ENCODE data around the gene AXIN2.

AXIN2 gene

DNA sequence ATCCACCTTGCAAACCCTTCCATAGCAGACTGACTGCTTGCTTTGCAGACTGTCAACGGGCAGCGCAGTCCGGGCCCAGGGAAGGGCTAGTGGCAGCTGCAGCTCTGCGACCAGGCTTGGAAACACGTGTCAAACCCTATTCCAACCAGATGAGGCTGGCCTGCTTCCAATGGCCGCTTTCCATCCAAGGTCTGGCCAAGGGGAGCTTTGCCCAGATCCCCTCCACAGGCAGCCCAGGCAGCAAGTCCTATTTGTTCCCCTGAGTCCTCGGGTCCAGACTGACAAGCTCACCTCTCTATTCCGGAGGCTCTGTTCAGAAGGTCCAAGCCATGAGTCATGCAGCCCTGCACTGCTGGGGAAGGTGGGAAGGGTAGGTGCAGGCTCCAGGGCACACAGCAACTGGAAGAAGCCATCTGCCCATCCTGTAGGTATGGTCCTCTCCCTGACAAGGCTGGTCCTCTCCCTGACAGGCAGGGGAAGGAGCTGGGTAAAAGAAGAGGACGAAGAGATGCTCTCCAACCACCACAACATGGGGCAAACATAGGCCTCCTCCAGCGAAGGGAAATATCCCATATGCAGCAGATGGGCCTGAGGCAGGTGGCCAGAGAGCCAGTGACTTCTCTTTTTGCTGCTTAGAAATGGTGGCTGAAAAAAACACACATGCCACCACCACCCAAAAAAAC is 22.6 kb upstream of the AXIN2 start:
- no peak for DNase-seq

GRCh38 chr17:65576939-65577338 is 15.5 kb upstream of the AXIN2 start:
- DNase-seq = no peak

- no peak for DNase-seq
Measured at GRCh38 chr17:65573282-65573602, 11.8 kb upstream of the AXIN2 start.

- DNase-seq = no peak
Measured at GRCh38 chr17:65572581-65573281, 11.3 kb upstream of the AXIN2 start.

GRCh38 chr17:65572186-65572580 is 10.7 kb upstream of the AXIN2 start:
- DNase-seq = no peak

- DNase-seq = no peak
Measured at GRCh38 chr17:65568918-65569317, 7.5 kb upstream of the AXIN2 start.

DNA sequence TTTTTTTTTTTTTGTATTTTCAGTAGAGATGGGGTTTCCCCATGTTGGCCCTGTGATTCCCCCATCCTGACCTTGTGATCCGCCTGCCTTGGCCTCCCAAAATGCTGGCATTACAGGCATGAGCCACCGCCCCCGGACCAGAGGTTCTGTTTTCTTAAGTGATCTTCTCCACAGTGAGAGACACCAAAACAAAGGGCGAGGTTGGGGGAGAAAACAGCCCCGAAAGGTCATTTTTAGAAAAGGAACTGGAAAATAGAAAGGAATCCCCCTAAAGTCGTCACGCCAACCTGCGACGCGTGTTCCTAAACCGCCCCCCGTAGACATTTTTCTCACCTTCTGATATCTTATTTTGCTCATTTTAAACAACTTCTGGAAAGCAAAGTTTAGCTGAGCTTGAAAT is 6.1 kb upstream of the AXIN2 start:
- DNase-seq = no peak

GRCh38 chr17:65565559-65565958 is 4.1 kb upstream of the AXIN2 start:
- DNase-seq = no peak

GRCh38 chr17:65564793-65565192 is 3.3 kb upstream of the AXIN2 start:
- DNase-seq = peak; percentile 55

- DNase-seq = no peak
Measured at GRCh38 chr17:65562206-65562531, 721 bp upstream of the AXIN2 start.

DNA sequence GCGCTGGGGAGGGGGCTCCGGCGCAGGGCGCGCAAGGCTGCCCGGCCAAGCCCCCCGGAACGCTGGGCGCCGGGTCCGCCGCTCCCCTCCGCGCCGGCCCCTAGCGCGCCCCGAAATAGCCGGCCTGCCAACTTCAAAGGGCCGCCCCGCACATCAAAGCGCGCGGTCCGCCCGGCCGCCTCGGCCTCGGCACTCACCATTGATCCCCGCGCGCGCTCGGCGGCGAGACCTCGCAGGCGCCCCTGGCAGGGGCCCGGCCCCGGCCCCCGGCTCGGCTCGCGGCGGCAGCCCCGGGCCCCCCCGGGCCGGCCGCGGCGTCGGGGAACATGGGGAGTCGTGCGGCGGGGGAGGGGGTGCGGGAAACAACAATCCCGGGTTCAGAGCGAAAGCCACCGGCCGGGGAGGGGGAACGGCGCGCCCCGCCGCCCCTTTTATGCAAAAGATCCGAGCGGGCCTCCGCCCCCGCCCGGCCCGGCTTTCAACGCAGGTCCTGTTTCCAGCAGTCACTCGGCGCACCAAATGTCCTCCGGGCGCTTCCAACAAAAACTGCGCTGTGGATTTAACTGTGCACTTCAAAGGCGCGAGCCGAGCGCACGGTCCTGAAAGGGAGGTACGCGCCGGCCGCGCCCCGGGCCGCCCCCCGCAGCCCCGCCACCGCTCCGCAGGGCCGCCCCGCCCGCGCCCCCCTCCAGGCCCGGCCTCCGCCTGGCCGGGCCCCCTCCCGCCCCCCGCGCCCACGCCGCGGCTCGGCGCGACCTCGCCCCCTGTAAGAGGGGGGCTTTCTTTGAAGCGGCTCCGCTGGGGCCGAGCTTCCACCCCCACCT is 608 bp downstream of the AXIN2 start:
- DNase-seq = peak; percentile 66

- peak; percentile 32 for DNase-seq
Measured at GRCh38 chr17:65559804-65560627, 1.4 kb downstream of the AXIN2 start.

GRCh38 chr17:65559461-65559803 is 2.0 kb downstream of the AXIN2 start:
- no peak for DNase-seq

DNA sequence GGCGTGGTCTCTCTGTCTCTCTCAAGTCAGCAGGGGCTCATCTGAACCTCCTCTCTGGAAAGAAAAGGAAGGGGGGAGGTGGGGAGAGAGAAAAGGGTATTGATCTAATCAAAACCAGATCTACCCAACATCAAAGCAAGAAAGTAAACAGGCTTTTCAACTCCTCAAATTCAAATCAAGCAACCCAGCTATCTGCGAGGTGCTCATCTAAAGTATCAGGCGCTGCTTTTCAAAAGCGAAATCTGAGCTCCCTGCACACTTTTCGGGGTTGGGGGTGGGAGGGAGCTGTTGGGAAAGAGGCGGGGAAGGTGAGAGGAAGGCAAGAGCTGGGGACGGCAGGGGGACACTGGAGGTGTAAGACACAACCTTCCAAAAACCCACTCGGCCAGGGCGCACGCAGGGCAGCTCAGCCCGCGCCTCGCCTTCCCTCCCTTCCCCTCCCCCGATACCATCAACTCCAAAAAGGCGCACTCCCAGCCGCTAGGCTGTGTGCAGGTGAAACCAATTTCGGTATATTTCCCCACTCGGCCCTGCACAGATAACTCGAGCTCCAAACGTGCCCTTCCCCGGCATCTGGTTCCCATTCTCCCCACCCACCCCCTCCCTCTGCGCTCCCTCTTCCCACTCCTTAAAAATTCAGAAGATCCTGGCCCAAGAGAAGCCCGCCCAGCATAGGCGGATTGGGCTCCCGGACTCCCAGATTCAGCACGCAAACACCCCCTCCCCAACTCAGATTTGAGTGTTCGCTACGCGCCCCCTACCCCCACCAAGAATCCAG is 2.6 kb downstream of the AXIN2 start:
- peak; percentile 7 for DNase-seq

GRCh38 chr17:65558311-65558682 is 3.2 kb downstream of the AXIN2 start:
- no peak for DNase-seq

- no peak for DNase-seq
Measured at GRCh38 chr17:65557349-65558310, 3.8 kb downstream of the AXIN2 start.

DNA sequence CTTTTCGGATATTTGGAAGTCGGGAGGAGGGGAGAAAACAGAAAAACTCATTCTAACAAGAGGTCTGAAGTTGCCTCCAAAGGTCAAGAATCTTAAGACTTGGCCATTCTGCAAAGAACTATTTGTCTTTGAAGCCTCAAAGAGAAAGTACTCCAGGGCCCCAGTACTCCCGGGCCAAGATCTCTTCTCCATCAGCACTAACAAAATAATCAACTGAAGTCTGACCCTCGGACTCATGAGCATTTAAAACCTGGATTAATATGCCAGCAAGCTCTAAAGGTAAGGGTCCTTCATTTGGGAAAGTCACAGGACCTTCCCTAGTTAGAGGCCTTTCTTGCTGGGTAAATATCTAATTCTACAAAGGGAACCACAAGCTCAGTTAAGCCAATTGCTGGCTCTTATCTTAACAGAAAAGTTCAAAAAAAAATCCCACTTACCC is 4.5 kb downstream of the AXIN2 start:
- DNase-seq = no peak

GRCh38 chr17:65556014-65556909 is 5.2 kb downstream of the AXIN2 start:
- peak; percentile 44 for DNase-seq

- no peak for DNase-seq
Measured at GRCh38 chr17:65554553-65555223, 6.8 kb downstream of the AXIN2 start.

All from COR-L47 (cell line).